ENCODE data around the gene SNRPD3. TPM values are rescaled to one million over a fixed set of nuclear protein-coding genes. Genes with fewer than 3 reads are reported as not detected.
"Not testable (repeated sequence)": the region's sequence is repeated elsewhere in the genome, so short reads cannot be mapped to it uniquely, and the experiment has no call there.

Gene SNRPD3
- total RNA-seq, 2 experiments from 2014 or later: 132 to 139 TPM

- Mint-ChIP-seq H3K27me3 (no peaks in the 10 kb centered on the region), H3K36me3 (peaks cover 18% of the 10 kb centered on the region), H3K27ac (no peak overlapping the region), H3K4me1 (no peaks in the 10 kb centered on the region), H3K9me3 (ENCODE audit: low read depth) (no peaks in the 10 kb centered on the region), H3K4me3 (no peak overlapping the region)
- no peak for DNase-seq
- CTCF ChIA-PET: interaction anchor here (1.4 to 1.9 kb wide), 2 partner anchors 12 to 19 kb away, joined by 4 to 6 read pairs; no protein-coding TSS in a partner anchor
- ATAC-seq: no peak
Observed at GRCh38 chr22:24541681-24542515, 13.9 kb upstream of the SNRPD3 start.

DNA sequence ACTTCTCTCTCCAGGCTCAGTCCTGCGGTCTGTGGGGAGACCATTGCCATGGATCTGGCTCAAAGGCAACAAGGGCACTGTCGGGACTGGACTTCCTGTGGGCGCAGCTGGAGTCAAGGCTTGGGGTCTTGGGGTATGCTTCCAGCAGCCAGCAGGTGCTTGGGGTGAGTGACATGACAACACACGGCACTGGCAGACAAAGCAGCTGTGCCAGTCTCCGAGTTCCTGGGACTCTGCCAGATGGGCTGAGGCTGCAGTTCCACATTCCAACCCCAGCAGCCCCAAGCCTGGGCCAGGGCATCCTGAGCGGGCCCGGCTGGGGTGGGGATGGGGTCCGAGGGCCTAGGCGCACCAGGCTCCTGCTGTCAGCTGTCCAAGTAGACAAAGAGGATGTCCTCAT, 13.2 kb upstream of the SNRPD3 start:
- ATAC-seq (no peak), DNase-seq (no peak)
- Mint-ChIP-seq H3K27ac (no peak overlapping the region), H3K27me3 (no peaks in the 10 kb centered on the region), H3K4me3 (no peak overlapping the region), H3K36me3 (peaks cover 20% of the 10 kb centered on the region), H3K9me3 (ENCODE audit: low read depth) (no peaks in the 10 kb centered on the region), H3K4me1 (no peaks in the 10 kb centered on the region)
- CTCF ChIA-PET: interaction anchor here (1.4 kb wide), 1 partner anchor 13 kb away, joined by 4 read pairs; no protein-coding TSS in a partner anchor

DNA sequence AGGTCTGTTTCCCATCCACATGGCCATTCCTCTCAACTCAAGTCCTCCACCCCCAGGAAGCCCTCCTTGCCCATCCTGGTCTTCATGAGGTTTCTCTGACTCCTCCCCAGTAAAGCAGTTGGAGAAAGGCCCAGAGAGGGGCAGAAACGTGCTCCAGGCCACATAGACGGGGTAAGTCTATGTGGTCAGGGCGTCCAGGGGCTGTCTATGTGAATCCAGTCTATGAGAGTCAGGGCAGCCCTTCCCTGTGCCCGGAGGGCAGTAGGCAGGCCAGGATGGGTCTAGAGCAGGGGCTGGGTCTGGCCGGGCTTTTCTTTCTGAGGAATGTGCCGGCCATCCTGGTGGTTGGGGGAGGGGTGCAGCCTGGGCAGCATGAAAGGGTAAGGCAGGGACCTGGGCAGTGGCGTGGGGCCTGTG, 12.6 kb upstream of the SNRPD3 start:
- DNase-seq (no peak), ATAC-seq (no peak)
- Mint-ChIP-seq H3K27me3 (no peaks in the 10 kb centered on the region), H3K36me3 (peaks cover 20% of the 10 kb centered on the region), H3K4me3 (no peak overlapping the region), H3K4me1 (no peaks in the 10 kb centered on the region), H3K27ac (no peak overlapping the region), H3K9me3 (ENCODE audit: low read depth) (no peaks in the 10 kb centered on the region)
- CTCF ChIA-PET: no interaction called here

DNA sequence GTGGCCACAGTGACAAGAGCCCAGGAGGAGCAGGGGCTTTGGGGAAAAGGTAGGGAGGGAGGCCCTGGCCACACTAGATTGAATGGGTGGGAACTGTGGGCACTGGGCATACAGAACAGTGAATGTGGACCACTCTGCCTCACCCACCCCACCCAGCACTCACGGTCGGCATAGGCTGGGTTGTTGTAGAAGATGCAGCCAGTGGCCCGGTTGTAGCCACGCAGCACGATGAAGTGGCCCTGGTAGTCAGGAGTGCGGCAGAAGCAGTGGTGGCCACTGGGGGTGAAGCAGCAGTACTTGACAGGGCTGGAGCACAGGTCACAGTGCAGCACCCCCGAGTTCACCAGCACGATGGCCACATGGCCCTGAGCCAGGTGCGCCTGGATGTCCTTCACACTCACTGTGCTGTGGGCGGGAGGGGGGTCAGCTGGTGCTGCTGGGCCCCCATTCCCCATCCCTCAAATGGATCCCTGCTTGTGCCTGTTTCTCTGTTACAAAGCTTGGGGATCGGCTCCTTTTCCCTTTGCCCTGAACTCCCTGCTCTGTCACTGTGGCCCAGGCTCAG, 12.0 kb upstream of the SNRPD3 start:
- Mint-ChIP-seq H3K4me3 (no peak overlapping the region), H3K27ac (no peak overlapping the region), H3K4me1 (no peaks in the 10 kb centered on the region), H3K36me3 (peaks cover 20% of the 10 kb centered on the region), H3K9me3 (ENCODE audit: low read depth) (no peaks in the 10 kb centered on the region), H3K27me3 (no peaks in the 10 kb centered on the region)
- no peak for ATAC-seq
- DNase-seq: no peak
- CTCF ChIA-PET: no interaction called here

DNA sequence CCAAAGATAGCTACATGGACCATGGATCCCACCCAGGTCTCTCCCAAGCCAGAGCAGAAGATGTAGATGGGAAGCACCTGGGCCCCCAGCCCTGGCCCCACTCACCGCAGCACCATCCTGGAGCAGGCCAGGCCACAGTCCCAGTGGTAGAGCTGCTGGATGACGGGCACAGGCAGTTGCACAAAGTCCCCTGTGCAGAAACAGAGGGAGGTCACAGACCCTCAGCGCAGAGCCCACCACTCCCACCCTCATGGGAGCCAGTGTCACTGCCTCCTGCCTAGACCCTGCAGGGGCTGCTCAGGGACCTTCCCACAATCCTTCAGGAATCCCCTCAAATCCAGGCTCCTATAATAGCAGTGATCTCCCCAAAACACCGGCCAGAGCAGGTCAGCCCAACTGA, 7.0 kb upstream of the SNRPD3 start:
- H3K36me3 Mint-ChIP-seq: peaks cover 10% of the 10 kb centered on the region
- DNase-seq (no peak), ATAC-seq (no peak)
- H3K27ac Mint-ChIP-seq: no peak overlapping the region
- H3K9me3 Mint-ChIP-seq (ENCODE audit: low read depth): no peaks in the 10 kb centered on the region
- no peak overlapping the region for H3K4me3 Mint-ChIP-seq
- no peaks in the 10 kb centered on the region for H3K27me3 Mint-ChIP-seq
- CTCF ChIA-PET: interaction anchor here (0.8 kb wide), 1 partner anchor 127 kb away, joined by 3 read pairs; no protein-coding TSS in a partner anchor
- H3K4me1 Mint-ChIP-seq: peaks cover 20% of the 10 kb centered on the region

DNA sequence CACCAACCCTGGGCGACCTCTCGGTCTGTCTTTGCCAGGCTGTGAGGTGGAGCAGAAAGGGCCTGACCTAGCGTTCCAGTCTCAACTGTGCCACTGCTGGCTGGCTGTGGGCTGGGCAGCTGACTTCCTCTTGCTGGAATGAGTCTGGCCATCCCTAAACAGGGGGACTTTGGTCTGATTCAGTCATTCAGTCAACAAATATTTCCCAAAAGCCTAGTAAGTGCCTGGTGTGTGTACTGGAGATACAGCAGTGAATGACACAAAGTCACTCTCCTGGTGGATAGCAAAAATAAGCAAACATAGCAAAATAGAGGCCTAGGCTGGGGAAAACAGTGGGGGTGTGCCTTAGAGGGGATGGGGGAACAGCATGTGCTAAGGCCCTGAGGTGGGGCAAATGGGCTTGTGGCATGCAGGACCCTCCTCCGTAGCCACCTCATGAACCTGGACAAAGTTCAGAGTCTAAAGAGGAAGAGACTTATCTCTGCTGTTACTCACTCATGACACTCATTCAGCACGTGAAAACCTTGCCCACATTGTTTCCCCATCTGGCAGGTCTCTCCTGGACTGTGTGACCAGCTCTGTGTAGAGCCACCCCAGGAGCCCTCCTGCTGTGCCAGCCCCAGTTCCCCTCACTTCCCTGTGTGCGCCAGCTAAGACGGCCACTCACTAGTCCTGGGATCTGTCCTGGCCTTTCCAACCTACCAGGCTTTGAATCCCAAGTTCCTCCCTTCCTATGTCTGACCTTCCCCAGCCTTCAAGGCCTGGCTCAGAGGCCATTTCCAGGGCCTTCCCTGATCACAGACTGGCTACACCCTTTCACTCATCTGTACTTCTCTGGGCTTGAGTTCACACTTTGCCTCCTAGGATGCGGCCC, 5.5 kb upstream of the SNRPD3 start:
- peak overlapping the region; percentile 21 for H3K27ac Mint-ChIP-seq
- H3K4me1 Mint-ChIP-seq: peaks cover 26% of the 10 kb centered on the region
- peaks cover 11% of the 10 kb centered on the region for H3K36me3 Mint-ChIP-seq
- no peaks in the 10 kb centered on the region for H3K27me3 Mint-ChIP-seq
- no peak overlapping the region for H3K4me3 Mint-ChIP-seq
- no peak for DNase-seq
- CTCF ChIA-PET: no interaction called here
- ATAC-seq: no peak
- no peaks in the 10 kb centered on the region for H3K9me3 Mint-ChIP-seq (ENCODE audit: low read depth)

- CTCF ChIA-PET: no interaction called here
- DNase-seq: no peak
- peaks cover 28% of the 10 kb centered on the region for H3K4me1 Mint-ChIP-seq
- no peaks in the 10 kb centered on the region for H3K27me3 Mint-ChIP-seq
- peak overlapping the region; percentile 50 for H3K27ac Mint-ChIP-seq
- no peaks in the 10 kb centered on the region for H3K9me3 Mint-ChIP-seq (ENCODE audit: low read depth)
- H3K4me3 Mint-ChIP-seq: no peak overlapping the region
- ATAC-seq: no peak
- H3K36me3 Mint-ChIP-seq: peaks cover 12% of the 10 kb centered on the region
Observed at GRCh38 chr22:24550902-24551435, 4.8 kb upstream of the SNRPD3 start.

GRCh38 chr22:24552503-24553286, 3.1 kb upstream of the SNRPD3 start:
- Mint-ChIP-seq H3K27ac (peak overlapping the region; percentile 90), H3K4me3 (peak overlapping the region; percentile 92), H3K4me1 (peaks cover 40% of the 10 kb centered on the region), H3K36me3 (peaks cover 11% of the 10 kb centered on the region)
- H3K27me3 Mint-ChIP-seq; ATAC-seq; DNase-seq; H3K9me3 Mint-ChIP-seq (ENCODE audit: low read depth): not testable (repeated sequence)
- CTCF ChIA-PET: interaction anchor here (1.4 to 2.7 kb wide), 3 partner anchors 27 to 129 kb away, joined by 3 to 7 read pairs (median 4); no protein-coding TSS in a partner anchor

GRCh38 chr22:24553597-24554312, 2.0 kb upstream of the SNRPD3 start:
- no peak for ATAC-seq
- H3K27ac Mint-ChIP-seq: peak overlapping the region; percentile 90
- peaks cover 50% of the 10 kb centered on the region for H3K4me1 Mint-ChIP-seq
- peak overlapping the region; percentile 92 for H3K4me3 Mint-ChIP-seq
- peaks cover 22% of the 10 kb centered on the region for H3K36me3 Mint-ChIP-seq
- H3K9me3 Mint-ChIP-seq (ENCODE audit: low read depth): no peaks in the 10 kb centered on the region
- no peaks in the 10 kb centered on the region for H3K27me3 Mint-ChIP-seq
- CTCF ChIA-PET: interaction anchor here (1.4 to 2.7 kb wide), 5 partner anchors 10 to 131 kb away, joined by 3 to 7 read pairs (median 3); no protein-coding TSS in a partner anchor
- no peak for DNase-seq

GRCh38 chr22:24554313-24555164, 1.3 kb upstream of the SNRPD3 start, which contains the start of gene GUCD1:
Gene GUCD1 (minus strand): TSS chr22:24555138. CDS start chr22:24554991, 147 bp downstream.
- Mint-ChIP-seq H3K4me3 (peak within 1 kb of the TSS; percentile 99), H3K27ac (peak within 1 kb of the TSS; percentile 97), H3K36me3 (peaks cover 30% of the 10 kb centered on the region), H3K9me3 (ENCODE audit: low read depth) (no peaks in the 10 kb centered on the region), H3K4me1 (peaks cover 57% of the 10 kb centered on the region), H3K27me3 (no peaks in the 10 kb centered on the region)
- no peak for ATAC-seq
- CTCF ChIA-PET: interaction anchor here (1.5 to 2.7 kb wide), 4 partner anchors 9 to 132 kb away, joined by 3 to 7 read pairs (median 4); no protein-coding TSS in a partner anchor
- DNase-seq: peak; percentile 61

- Mint-ChIP-seq H3K36me3 (peaks cover 52% of the 10 kb centered on the region), H3K4me3 (no peak overlapping the region), H3K27ac (no peak overlapping the region), H3K4me1 (peaks cover 58% of the 10 kb centered on the region), H3K9me3 (ENCODE audit: low read depth) (no peaks in the 10 kb centered on the region), H3K27me3 (no peaks in the 10 kb centered on the region)
- ATAC-seq: no peak
- no peak for DNase-seq
- CTCF ChIA-PET: interaction anchor here (1.1 kb wide), 2 partner anchors 10 to 13 kb away, joined by 3 read pairs; no protein-coding TSS in a partner anchor
Observed at GRCh38 chr22:24559471-24559870, 3.7 kb downstream of the SNRPD3 start.

Measured in activated CD8-positive, alpha-beta memory T cell treated with anti-CD3 and anti-CD28 coated beads, Interleukin-2, amount 10 ng/mL, durations not matched to agents 7 days and 5 days (primary cell).